HepG2 (cell line): ENCODE data around the gene RBM12. TPM values are rescaled to one million over a fixed set of nuclear protein-coding genes. Genes with fewer than 3 reads are reported as not detected.

Source experiments
- ADNP ChIP-seq: sonication (generic); formaldehyde crosslinking; IDR thresholded peaks from 2 replicates; pipeline ENCODE4 v1.4.0; 2020; ENCODE audit warnings: missing genetic modification reagents
- ATF1 ChIP-seq: IDR thresholded peaks from 2 replicates; pipeline ENCODE4 v1.6.1; 2016; ENCODE audit warnings: mild to moderate bottlenecking, control low read depth
- ATF3 ChIP-seq: sonication (generic); formaldehyde crosslinking; IDR thresholded peaks from 2 replicates; pipeline ENCODE4 v1.4.0; 2020; ENCODE audit warnings: missing genetic modification reagents
- CBX1 ChIP-seq: IDR thresholded peaks from one replicate; pipeline ENCODE4 v1.6.1; 2016; ENCODE audit warnings: antibody characterized with exemption, low read depth
- CENPBD1 ChIP-seq: sonication (generic); formaldehyde crosslinking; IDR thresholded peaks from 2 replicates; pipeline ENCODE4 v1.8.0; 2022; ENCODE audit warnings: missing genetic modification reagents, low read depth, mild to moderate bottlenecking, borderline replicate concordance
- CREB3 ChIP-seq: sonication (generic); formaldehyde crosslinking; IDR thresholded peaks from 2 replicates; pipeline ENCODE4 v1.5.0; 2020; ENCODE audit warnings: missing genetic modification reagents
- ERF ChIP-seq: IDR thresholded peaks from 2 replicates; pipeline ENCODE4 v1.6.1; 2018; ENCODE audit warnings: missing biosample characterization, missing genetic modification reagents
- GABPB1 ChIP-seq: IDR thresholded peaks from 2 replicates; pipeline ENCODE4 v1.6.1; 2016; ENCODE audit warnings: mild to moderate bottlenecking, missing genetic modification reagents, moderate library complexity, missing compliant biosample characterization
- GATAD2A ChIP-seq: IDR thresholded peaks from 2 replicates; pipeline ENCODE4 v1.6.1; 2016
- GTF2F1 ChIP-seq: fragments of 150-350 bp; IDR thresholded peaks from 2 replicates; pipeline ENCODE4 v1.6.1; 2014; ENCODE audit warnings: low read length
- HNRNPH1 ChIP-seq: fragments of 200-400 bp; formaldehyde crosslinking; optimal IDR thresholded peaks from 2 replicates; pipeline ENCODE3; 2017; ENCODE audit warnings: mild to moderate bottlenecking, low read depth, low read length
- MEIS2 ChIP-seq: sonication (generic); formaldehyde crosslinking; IDR thresholded peaks from 2 replicates; pipeline ENCODE4 v1.9.0; 2021; ENCODE audit warnings: mild to moderate bottlenecking, missing genetic modification reagents
- SIX4 ChIP-seq: sonication (generic); formaldehyde crosslinking; IDR thresholded peaks from 2 replicates; pipeline ENCODE4 v1.4.0; 2020; ENCODE audit warnings: missing genetic modification reagents
- TCF7L2 ChIP-seq: IDR thresholded peaks from 2 replicates; pipeline ENCODE4 v1.6.1; 2011; ENCODE audit warnings: mild to moderate bottlenecking, low read depth, low read length, moderate library complexity
- TERF1 ChIP-seq: sonication (generic); formaldehyde crosslinking; IDR thresholded peaks from 2 replicates; pipeline ENCODE4 v1.8.0; 2022; ENCODE audit warnings: mild to moderate bottlenecking, missing genetic modification reagents, moderate library complexity
- ZBTB7A ChIP-seq: sonication (generic); formaldehyde crosslinking; IDR thresholded peaks from 2 replicates; pipeline ENCODE4 v1.8.0; 2022; ENCODE audit warnings: mild to moderate bottlenecking, missing genetic modification reagents
- ZNF235 ChIP-seq: sonication (generic); formaldehyde crosslinking; IDR thresholded peaks from 2 replicates; pipeline ENCODE4 v1.8.1; 2023; ENCODE audit warnings: mild to moderate bottlenecking, missing genetic modification reagents, borderline replicate concordance
- ZNF251 ChIP-seq: sonication (generic); formaldehyde crosslinking; IDR thresholded peaks from 2 replicates; pipeline ENCODE4 v1.9.0; 2021; ENCODE audit warnings: mild to moderate bottlenecking, missing genetic modification reagents
- ZNF530 ChIP-seq: sonication (generic); formaldehyde crosslinking; IDR thresholded peaks from 2 replicates; pipeline ENCODE4 v1.5.0; 2020; ENCODE audit warnings: low read depth, mild to moderate bottlenecking, missing genetic modification reagents
- ZNF570 ChIP-seq: sonication (generic); formaldehyde crosslinking; IDR thresholded peaks from 2 replicates; pipeline ENCODE4 v1.4.0; 2020; ENCODE audit warnings: mild to moderate bottlenecking, missing genetic modification reagents, borderline replicate concordance
- ZNF577 ChIP-seq: sonication (generic); formaldehyde crosslinking; IDR thresholded peaks from 2 replicates; pipeline ENCODE4 v1.4.0; 2020; ENCODE audit warnings: mild to moderate bottlenecking, low read depth, missing genetic modification reagents, borderline replicate concordance
- ZNF687 ChIP-seq: sonication (generic); formaldehyde crosslinking; IDR thresholded peaks from 2 replicates; pipeline ENCODE4 v1.5.1; 2020; ENCODE audit warnings: mild to moderate bottlenecking, missing genetic modification reagents, moderate library complexity
- polyA plus RNA-seq, 8 experiments: library from polyadenylated mRNA; depleted of rRNA in 3 of 8; stranded (reverse) in 7 of 8; unstranded in 1 of 8; fragments of >200 nt; fragmentation: Illumina TruSeq in 4 of 8; extraction: Trizol in 4 of 8; gene quantifications; 2 replicates each; pipeline versions ENCODE4 v1.2.1 to v1.2.3, GENCODE V29; 2011 to 2016; ENCODE audit warnings: low read depth in 4 of 8, missing spikeins in 1 of 8, mixed read lengths in 1 of 8; ENCODE audit not compliant: insufficient read depth in 1 of 8
- total RNA-seq, 5 experiments: library from RNA; depleted of rRNA; stranded (reverse); fragments of >200 nt; fragmentation: Illumina TruSeq; extraction: Trizol; gene quantifications; 2 replicates each; pipeline ENCODE4 v1.2.3, GENCODE V29; 2016; ENCODE audit warnings: low read depth in 1 of 5

The RBM12 gene
- total and polyA plus RNA-seq, 2 of the 13 experiments (the other 11 are each of a cell fraction or from before 2014, with no cell fraction given): 97.9 to 104 TPM

GRCh38 chr20:35600993-35601973 lies 63.4 kb downstream of the RBM12 start (continued):
- TF ChIP-seq CENPBD1 (CRISPR knock-in tag) (no peak), TCF7L2 (no peak), GATAD2A (no peak), ATF3 (CRISPR knock-in tag) (no peak), ERF (peak; percentile 46; the same call in 1 of the 2 replicates), CBX1 (no peak), ZNF235 (CRISPR knock-in tag) (peak; percentile 81; the same call in 1 of the 2 replicates), MEIS2 (peak; percentile 66; the same call in 1 of the 2 replicates), ATF1 (CRISPR knock-in tag) (no peak), ZNF687 (peak; percentile 92), ZBTB7A (no peak), GTF2F1 (no peak), SIX4 (CRISPR knock-in tag) (no peak), ZNF577 (CRISPR knock-in tag) (no peak), ZNF251 (CRISPR knock-in tag) (peak; percentile 81; the same call in 1 of the 2 replicates), GABPB1 (CRISPR knock-in tag) (peak; percentile 57), ZNF530 (CRISPR knock-in tag) (no peak), ADNP (no peak), HNRNPH1 (no peak), ZNF570 (CRISPR knock-in tag) (no peak), TERF1 (CRISPR knock-in tag) (no peak), CREB3 (CRISPR knock-in tag) (no peak)
